Hepatocyte (in vitro differentiated cells): ENCODE measurements around the gene SH3PXD2A. TPM values are rescaled to one million over a fixed set of nuclear protein-coding genes. Genes with fewer than 3 reads are reported as not detected.

ENCODE experiments used
- DNase-seq: peaks from one replicate; pipeline ENCODE4 v3.0.0-alpha.2; 2016; ENCODE audit warnings: low spot score
- H2AFZ ChIP-seq: fragments of 200-600 bp; sonication (generic); 2 replicates; pipeline ENCODE4 v1.6.0; 2016; ENCODE audit warnings: antibody characterized with exemption, mild to moderate bottlenecking
- H3K27ac ChIP-seq: fragments of 200-600 bp; sonication (generic); 2 replicates; pipeline ENCODE4 v1.5.1; 2016; ENCODE audit warnings: mild to moderate bottlenecking
- H3K27me3 ChIP-seq: fragments of 200-600 bp; sonication (generic); 2 replicates; pipeline ENCODE4 v1.6.1; 2016
- H3K36me3 ChIP-seq: fragments of 200-600 bp; sonication (generic); replicated peaks from 2 replicates; pipeline ENCODE4 v1.5.1; 2016; ENCODE audit warnings: low read depth; ENCODE audit not compliant: insufficient read depth
- H3K4me1 ChIP-seq: fragments of 200-600 bp; sonication (generic); 2 replicates; pipeline ENCODE4 v1.5.1; 2016; ENCODE audit warnings: mild to moderate bottlenecking, moderate library complexity; ENCODE audit not compliant: insufficient read depth
- H3K4me2 ChIP-seq: fragments of 200-600 bp; sonication (generic); 2 replicates; pipeline ENCODE4 v1.6.0; 2016
- H3K4me3 ChIP-seq: fragments of 200-600 bp; sonication (generic); 2 replicates; pipeline ENCODE4 v1.5.1; 2016; ENCODE audit warnings: mild to moderate bottlenecking
- H3K79me2 ChIP-seq: fragments of 200-600 bp; sonication (generic); 2 replicates; pipeline ENCODE4 v1.6.0; 2017; ENCODE audit warnings: mild to moderate bottlenecking
- H3K9me2 ChIP-seq: fragments of 200-600 bp; sonication (generic); replicated peaks from 2 replicates; pipeline ENCODE4 v1.6.0; 2017; ENCODE audit warnings: mild to moderate bottlenecking; ENCODE audit not compliant: insufficient read depth
- H3K9me3 ChIP-seq: fragments of 200-600 bp; sonication (generic); 2 replicates; pipeline ENCODE4 v1.5.1; 2016; ENCODE audit warnings: low read depth, mild to moderate bottlenecking
- H4K20me1 ChIP-seq: fragments of 200-600 bp; sonication (generic); 2 replicates; pipeline ENCODE4 v1.6.0; 2016; ENCODE audit warnings: mild to moderate bottlenecking; ENCODE audit not compliant: insufficient read depth, poor library complexity, severe bottlenecking
- EZH2 ChIP-seq: fragments of 200-600 bp; sonication (generic); IDR thresholded peaks from 2 replicates; pipeline ENCODE4 v1.6.1; 2016; ENCODE audit warnings: antibody characterized with exemption, mild to moderate bottlenecking, borderline replicate concordance
- EZH2phosphoT487 ChIP-seq: fragments of 200-600 bp; sonication (generic); IDR thresholded peaks from one replicate; pipeline ENCODE4 v1.6.1; 2018; ENCODE audit warnings: antibody characterized with exemption, mild to moderate bottlenecking, low read depth, moderate library complexity; ENCODE audit not compliant: unreplicated experiment, severe bottlenecking
- WGBS: methylation state at CpG from one replicate; pipeline ENCODE4 v1.1.6; 2016; ENCODE audit warnings: low lambda C conversion rate; ENCODE audit errors: missing lambda C conversion rate; 5-methylcytosine and 5-hydroxymethylcytosine counted together
- polyA plus RNA-seq: library from polyadenylated mRNA; unstranded; fragments of >200 nt; fragmentation: Nextera tagmentation; extraction: Ambion mirVana; gene quantifications from 2 replicates; pipeline ENCODE4 v1.2.1, GENCODE V29; 2016
- total RNA-seq: library from RNA; depleted of rRNA; stranded (reverse); fragments of >200 nt; gene quantifications from 2 replicates; pipeline ENCODE4 v1.2.3, GENCODE V29; 2014
- TF ChIP-seq, protein P1 (sequence below): fragments of 200-600 bp; sonication (generic); IDR thresholded peaks from 2 replicates; pipeline ENCODE4 v1.5.1; 2016; ENCODE audit warnings: antibody characterized with exemption, mild to moderate bottlenecking; ENCODE audit not compliant: poor library complexity

SH3PXD2A gene
- total and polyA plus RNA-seq, 2 experiments from 2014 or later: 8.4 to 13.6 TPM

DNA sequence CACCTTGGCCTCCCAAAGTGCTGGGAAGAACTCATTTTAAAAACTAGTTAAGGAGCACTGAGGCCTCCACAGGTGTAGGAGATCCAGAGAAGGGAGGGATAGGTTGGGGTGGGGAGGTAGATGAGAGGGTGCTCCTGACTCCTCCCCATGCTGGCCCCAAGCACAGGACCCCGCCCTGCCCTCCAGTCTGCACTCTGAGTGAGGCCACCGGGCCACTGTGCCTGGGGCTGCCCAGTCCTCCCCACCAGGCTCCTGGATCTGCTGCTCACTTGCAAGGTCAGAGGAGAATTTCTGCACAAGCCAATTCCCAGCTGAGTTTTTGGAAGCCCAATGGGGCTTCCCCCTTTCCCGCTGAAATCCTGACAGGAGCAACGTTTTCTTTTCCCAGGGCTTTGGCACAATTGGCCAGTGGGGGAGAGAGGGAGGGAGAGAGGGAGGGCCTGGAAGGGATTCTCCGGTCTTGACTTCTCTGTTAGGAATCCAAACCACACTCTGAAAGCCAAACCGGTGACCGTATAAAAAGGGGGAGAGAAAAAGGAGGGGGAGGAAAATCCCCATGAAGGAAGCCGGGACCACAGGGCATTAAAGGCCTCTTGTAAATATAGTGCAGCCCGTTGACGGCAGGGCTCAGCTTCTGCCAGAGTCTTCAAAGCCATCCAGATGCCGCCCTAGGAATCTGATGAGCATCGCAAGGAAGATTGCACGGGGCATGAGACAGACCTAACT is 116.2 kb downstream of the SH3PXD2A start:
- Histone ChIP-seq H3K36me3 (no peaks in the 10 kb centered on the region), H4K20me1 (no peaks in the 10 kb centered on the region), H3K9me2 (no peaks in the 10 kb centered on the region), H3K79me2 (no peaks in the 10 kb centered on the region), H3K4me1 (peaks cover 19% of the 10 kb centered on the region), H3K27me3 (no peaks in the 10 kb centered on the region), H2AFZ (no peak overlapping the region), H3K4me2 (peak overlapping the region; percentile 66), H3K4me3 (no peak overlapping the region), H3K27ac (peak overlapping the region; percentile 63), H3K9me3 (no peaks in the 10 kb centered on the region)
- DNase-seq: peak; percentile 75
- 38% methylated on average over 13 of the region's 13 CpGs for WGBS
- TF ChIP-seq, protein P1, sequence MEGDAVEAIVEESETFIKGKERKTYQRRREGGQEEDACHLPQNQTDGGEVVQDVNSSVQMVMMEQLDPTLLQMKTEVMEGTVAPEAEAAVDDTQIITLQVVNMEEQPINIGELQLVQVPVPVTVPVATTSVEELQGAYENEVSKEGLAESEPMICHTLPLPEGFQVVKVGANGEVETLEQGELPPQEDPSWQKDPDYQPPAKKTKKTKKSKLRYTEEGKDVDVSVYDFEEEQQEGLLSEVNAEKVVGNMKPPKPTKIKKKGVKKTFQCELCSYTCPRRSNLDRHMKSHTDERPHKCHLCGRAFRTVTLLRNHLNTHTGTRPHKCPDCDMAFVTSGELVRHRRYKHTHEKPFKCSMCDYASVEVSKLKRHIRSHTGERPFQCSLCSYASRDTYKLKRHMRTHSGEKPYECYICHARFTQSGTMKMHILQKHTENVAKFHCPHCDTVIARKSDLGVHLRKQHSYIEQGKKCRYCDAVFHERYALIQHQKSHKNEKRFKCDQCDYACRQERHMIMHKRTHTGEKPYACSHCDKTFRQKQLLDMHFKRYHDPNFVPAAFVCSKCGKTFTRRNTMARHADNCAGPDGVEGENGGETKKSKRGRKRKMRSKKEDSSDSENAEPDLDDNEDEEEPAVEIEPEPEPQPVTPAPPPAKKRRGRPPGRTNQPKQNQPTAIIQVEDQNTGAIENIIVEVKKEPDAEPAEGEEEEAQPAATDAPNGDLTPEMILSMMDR: no peak
- TF ChIP-seq EZH2 (no peak), EZH2phosphoT487 (no peak)

DNA sequence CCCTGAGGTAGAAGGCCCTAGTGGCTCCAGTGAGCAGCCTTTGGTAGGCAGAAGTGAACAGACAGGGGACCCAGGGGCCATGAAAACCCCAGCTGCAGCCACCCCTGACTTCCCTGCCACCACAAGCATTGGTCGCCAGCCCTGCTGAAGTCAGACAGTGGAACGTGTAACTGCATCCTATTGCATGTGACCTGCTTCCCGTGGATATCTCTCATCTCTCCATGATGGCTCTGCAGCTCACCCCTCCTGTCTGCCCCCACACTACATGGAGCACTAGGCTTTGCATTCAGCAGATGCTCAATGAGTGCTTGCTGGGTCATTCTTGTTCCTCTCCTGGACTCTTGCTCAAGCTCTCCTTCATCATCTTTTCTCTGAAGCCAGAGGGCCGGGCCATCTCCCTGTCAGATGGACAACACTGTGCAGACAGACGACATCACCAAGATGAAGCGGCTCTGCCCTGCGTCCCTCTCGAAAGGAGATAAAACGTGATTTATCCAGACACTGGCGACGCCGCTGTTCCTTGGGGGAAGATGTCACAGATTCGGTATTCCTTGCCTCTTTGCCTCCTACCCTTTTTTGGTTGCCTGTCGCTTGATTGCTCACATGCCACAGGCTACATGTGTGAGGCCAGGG is 117.5 kb downstream of the SH3PXD2A start:
- H3K27me3 ChIP-seq: no peaks in the 10 kb centered on the region
- H3K4me2 ChIP-seq: peak overlapping the region; percentile 66
- WGBS: 73% methylated on average over 14 of the region's 14 CpGs
- no peak overlapping the region for H3K4me3 ChIP-seq
- no peak for DNase-seq
- no peaks in the 10 kb centered on the region for H3K9me3 ChIP-seq
- H3K79me2 ChIP-seq: no peaks in the 10 kb centered on the region
- no peaks in the 10 kb centered on the region for H3K36me3 ChIP-seq
- H3K27ac ChIP-seq: peak overlapping the region; percentile 31
- TF ChIP-seq, protein P1: no peak
- no peak for TF ChIP-seq EZH2phosphoT487
- TF ChIP-seq EZH2: no peak
- H3K4me1 ChIP-seq: peaks cover 19% of the 10 kb centered on the region
- H3K9me2 ChIP-seq: no peaks in the 10 kb centered on the region
- H2AFZ ChIP-seq: no peak overlapping the region
- H4K20me1 ChIP-seq: no peaks in the 10 kb centered on the region

DNA sequence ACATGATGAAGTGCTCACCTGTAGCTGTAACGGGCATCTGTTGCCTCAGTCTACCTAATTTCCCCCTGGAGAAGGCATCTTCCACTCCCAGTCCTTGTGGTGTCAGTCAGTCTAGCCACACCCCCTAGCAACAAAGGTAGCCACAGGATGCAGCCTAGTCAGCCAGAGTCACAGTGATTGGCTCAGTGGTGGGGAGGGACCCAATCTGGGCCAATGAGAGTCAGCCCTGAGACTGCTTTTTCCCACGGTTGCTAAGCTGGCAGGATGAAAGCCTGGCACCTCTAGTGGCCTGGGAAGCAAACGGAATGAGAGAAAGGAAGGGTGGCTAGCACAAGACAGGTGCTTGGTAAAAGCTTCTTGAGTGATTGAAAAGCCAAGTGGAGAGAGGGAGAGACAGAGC is 118.6 kb downstream of the SH3PXD2A start:
- Histone ChIP-seq H3K4me2 (no peak overlapping the region), H3K27ac (no peak overlapping the region), H3K9me3 (no peaks in the 10 kb centered on the region), H3K36me3 (no peaks in the 10 kb centered on the region), H3K4me3 (no peak overlapping the region), H3K27me3 (no peaks in the 10 kb centered on the region), H3K4me1 (peaks cover 19% of the 10 kb centered on the region), H3K9me2 (no peaks in the 10 kb centered on the region), H4K20me1 (no peaks in the 10 kb centered on the region), H2AFZ (no peak overlapping the region), H3K79me2 (no peaks in the 10 kb centered on the region)
- DNase-seq: no peak
- 94% methylated on average over 3 of the region's 3 CpGs for WGBS
- TF ChIP-seq, protein P1: no peak
- no peak for TF ChIP-seq EZH2phosphoT487
- TF ChIP-seq EZH2: no peak
